Measurements from ENCODE around the gene EZR.

Gene EZR

DNA sequence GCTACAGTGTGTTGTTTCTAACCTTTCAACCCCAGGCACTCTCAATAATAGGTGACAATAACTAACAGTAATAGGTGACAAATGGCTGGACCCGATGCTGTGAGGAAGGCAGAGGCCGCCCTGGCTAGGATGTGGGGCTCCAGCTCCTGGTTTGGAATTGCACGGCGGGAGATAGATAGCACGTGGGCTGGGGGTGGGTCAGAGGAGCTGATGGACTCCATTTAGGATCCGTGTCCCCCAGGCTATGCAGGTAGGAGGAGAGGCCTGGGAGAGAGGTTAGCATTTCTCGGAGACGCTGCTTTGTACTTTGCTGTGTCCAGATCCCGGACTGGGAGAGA is 61.4 kb downstream of the EZR start:
- no peak for DNase-seq

DNA sequence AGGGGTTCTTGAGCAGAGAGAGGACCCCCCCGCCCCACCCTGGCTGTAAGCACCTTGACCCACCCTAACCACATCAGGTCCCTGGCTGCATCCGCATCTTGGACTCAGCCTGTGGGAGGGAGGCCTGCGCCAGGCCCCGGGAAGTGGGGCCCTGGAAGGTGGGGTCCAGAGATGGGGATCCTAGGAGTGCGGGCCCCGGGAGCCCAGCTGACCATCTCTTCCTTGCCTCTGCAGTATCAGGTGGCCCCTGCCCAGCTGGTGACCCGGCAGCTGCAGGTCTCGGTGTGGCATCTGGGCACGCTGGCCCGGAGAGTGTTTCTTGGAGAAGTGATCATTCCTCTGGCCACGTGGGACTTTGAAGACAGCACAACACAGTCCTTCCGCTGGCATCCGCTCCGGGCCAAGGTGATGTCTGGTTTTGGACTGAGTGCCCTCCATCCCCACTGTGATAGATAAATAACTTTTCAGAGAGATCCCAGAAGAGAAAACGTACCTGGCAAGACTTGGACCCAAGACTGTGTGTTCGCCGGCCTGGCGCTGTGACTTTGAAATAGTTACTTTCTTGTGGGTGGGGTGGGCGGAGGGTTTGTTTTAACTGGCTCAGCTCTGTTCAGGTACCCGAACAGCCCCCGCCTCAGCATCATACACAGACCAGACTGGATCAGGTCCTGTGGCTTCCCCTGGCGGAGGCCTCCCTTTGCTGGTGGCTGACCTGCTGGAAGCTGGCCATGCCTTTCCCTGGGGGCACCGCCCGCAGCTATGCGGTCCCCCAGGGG is 62.0 kb downstream of the EZR start:
- no peak for DNase-seq

DNA sequence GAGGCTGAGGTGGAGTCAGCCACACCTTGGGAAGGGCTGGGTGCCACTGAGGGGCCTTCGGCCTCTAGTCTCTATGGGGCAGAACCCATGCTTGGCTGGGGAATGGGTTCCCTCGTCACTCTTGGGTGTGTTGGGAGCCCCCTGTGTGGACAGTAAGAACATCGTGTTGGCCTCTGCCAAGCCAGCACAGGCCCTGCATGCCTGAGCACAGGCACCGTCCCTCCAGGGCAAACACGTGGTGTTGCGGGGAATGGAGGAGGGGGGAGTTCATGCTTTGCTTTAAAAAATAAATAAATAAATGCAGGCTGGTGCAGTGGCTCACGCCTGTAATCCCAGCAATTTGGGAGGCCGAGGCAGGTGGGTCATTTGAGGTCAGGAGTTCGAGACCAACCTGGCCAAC is 63.0 kb downstream of the EZR start:
- no peak for DNase-seq

DNA sequence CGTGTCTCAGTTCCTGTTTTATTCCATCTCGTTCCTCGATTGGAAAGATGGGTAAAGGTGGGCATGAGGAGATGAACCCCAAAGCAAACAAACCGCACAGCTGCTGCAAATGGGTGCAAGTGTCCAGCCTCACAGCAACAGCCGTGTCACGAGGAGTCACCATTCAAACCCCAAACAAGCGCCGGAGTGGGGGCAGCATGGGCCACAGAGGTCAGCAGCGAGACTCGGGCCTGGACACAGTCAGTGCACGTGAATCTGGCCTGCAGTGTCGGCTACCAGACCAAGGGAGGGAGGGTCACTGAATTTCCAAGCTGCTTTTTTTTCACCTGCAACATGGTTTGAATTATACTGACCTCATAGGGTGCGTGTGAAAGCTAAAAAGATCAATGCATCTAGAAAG is 63.5 kb downstream of the EZR start:
- DNase-seq = no peak

DNA sequence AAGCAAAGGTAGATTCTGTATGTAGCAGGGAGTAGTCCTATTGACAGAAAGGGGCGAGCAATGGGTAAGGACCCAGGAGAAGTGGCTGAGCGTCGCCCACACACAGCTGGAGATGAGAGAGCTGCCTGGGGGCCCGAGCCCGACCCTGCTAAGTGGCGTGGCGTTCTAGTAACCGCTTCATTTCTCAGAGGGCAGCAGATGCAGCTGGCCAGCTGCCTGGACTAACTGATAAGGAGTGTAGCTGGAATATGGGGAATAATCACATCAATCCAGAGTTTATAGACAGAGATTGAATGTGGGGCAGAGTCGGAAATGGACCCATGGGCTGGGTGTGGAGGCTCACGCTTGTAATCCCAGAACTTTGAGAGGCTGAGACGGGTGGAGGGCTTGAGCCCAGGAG is 64.4 kb downstream of the EZR start:
- DNase-seq = no peak

DNA sequence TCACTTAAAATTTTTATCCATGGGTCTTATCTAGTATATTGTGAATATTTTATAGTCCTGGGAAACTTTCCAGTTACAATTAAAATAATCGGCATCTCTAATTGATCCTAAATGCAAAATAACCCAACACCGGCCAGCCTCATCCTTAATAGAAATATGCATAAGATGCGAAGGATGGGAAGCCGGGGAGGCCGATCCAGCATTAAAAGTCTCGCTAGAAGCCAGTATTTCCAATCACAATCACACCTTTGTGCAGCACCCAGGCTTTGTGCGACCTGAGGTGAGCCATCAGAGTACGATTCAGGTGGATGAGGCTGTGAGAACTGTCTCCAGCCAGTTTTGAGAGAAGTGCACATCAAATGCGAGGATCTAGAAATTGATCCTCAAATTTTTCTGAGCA is 65.4 kb downstream of the EZR start:
- no peak for DNase-seq

DNA sequence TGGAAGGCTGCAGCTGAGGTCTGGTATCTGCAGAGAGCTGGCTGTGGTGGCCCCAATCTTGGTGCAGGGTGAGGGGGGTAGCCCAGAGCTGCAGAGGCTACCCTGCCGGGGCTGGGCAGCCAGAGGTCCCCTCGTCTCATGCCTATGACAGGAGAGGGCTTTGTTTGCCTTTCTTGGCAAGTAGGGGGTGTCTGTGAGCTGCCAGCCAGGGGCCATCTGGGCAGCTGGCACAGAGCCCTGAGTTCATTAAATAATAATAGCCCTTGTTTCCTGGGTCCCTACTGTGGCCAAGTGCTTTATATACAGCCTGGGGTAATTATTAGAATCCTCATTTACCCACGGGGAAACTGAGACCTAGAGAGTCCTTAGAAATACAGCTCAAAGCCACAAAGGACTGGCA is 66.6 kb downstream of the EZR start:
- DNase-seq = no peak

DNA sequence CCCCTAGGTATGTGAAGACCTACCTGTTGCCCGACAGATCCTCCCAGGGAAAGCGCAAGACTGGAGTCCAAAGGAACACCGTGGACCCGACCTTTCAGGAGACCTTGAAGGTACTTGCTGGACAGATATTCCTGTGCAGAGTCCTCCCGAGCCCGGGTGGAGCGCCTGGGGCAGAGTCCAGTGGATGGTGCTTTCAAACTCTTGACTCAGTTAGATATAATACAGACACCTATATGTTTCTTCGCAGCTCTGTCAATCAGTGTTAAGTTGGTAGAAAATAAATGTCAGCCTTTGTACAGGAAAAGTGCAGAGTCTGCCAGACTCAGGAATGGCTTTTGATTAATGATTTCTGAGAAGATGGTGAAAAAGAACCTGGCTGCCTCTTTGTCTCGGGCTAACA is 67.2 kb downstream of the EZR start:
- no peak for DNase-seq

DNA sequence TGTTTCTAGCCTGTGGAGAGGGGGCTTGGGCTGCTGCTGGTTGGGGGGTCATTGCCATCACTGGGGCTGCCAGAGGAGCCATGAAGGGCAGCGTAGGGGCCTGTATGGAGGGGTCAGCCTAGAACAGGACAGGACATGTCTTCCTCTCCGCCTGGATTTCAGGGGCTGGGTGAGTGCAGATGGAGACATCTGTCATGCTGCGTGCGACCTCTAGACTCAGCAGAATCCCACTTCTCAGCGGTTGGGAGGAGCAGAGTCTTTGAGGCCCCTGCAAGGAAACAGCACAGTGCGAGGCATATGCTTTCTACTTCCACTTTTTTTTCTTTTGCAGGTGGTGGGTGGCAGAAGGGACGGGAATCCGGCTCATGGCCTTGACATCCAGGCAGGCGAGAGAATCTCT is 67.9 kb downstream of the EZR start:
- no peak for DNase-seq

DNA sequence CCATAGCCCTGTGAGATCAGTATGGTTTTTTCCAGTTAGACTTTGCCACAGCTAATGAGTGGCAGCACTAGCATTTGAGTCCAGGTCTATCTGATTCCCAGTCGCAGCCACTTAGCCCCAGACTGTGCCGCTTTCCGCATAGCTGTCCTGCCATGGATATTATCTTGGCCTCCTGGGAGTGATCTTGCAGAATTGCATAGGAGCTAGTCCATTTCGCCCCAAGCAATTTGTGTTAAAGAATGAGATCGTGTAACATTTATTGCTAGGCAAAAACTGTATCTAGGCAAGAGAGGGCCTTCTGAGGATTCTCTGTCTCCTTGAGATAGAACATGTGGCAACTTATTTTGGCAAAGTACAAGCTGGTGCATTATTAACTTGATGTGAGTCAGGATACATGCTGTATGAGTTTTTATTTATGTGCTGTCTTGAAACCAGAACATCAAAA is 74.2 kb downstream of the EZR start:
- DNase-seq = no peak

DNA sequence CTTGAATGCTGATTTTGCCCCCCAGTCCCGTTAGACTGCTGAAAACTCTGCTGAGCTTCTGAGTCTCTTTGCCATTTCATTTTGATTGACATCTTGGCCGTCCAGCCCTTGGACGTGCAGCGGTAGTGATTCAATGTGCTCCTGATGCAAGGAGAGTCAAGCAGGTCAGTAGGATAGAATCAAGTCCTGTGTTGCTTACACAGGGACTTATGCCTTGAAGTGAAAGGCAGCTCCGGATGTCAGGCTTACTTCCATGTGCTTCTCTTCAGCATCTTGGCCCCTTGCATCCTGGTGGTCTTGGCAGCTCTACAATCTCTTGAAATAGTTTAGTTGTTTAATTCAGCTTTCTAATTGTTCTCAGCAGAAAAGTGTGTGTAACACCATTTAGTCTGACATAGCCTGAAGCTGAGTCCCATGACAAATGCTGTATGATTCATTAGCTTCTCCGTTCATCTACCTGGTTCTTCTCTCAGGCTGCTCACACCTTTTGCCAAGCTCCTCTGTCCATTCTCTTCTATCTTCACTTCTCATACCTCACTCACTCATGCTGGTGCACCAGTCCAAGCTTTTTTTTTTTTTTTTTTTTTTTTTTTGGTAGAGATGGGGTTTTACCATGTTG is 76.0 kb downstream of the EZR start:
- DNase-seq = no peak

DNA sequence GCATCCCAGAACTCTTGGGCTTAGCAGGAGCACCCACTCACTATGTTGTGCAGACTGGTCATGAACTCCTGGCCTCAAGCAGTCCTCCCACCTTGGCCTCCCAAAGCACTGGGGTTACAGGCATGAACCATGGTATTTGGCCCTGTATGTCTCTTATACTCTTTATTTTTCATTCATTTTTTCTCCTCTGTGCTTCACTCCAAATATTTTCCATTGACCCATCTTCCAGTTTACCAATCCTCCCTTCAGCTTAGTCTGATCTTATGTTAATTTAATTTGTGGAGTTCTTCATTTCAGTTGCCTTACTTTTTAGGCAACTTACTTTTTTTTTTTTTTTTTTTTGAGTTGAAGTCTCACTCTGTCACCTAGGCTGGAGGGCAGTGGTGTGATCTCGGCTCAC is 79.5 kb downstream of the EZR start:
- DNase-seq = no peak

DNA sequence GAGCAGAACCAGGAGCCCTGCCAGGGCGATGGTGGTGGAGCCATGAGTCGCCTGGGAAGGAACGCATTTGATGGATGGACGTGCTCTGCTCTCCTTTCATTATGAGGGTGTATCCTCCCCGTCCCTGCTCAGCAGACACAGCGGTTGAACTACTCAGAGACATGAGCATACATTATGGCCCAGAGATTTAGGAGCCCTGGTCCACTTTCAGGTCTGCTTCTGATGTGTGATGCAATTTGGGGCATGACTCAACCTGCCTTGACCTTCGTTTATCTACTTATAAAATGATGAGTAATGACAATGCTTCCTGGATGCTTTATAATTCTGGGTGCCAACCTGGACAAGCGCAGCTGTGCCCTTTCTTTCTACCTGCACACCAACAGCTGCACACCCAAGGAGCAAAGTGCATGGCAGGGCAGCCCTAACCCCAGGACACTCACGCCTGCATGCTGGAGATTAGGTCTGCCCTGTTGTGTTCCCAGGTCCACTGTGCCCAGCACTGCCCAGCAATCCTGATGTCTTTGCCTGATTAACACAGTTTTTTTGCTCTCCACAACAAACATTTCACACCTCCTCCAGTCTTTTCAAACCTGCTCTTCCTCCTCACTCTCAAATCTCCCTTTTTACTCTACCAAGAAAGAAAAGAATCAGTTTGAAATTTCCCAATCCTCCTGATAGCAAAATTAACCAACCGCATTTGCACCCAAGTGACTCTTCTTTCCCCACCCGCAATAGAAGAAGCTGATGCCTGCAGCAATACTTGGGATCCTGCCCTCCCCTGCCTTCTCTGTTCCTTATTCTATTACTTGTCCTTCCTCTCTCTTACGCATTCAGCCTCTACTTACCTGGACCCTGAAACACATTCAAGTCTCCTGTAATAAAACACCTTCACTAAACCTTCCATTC is 81.2 kb downstream of the EZR start:
- DNase-seq = no peak

DNA sequence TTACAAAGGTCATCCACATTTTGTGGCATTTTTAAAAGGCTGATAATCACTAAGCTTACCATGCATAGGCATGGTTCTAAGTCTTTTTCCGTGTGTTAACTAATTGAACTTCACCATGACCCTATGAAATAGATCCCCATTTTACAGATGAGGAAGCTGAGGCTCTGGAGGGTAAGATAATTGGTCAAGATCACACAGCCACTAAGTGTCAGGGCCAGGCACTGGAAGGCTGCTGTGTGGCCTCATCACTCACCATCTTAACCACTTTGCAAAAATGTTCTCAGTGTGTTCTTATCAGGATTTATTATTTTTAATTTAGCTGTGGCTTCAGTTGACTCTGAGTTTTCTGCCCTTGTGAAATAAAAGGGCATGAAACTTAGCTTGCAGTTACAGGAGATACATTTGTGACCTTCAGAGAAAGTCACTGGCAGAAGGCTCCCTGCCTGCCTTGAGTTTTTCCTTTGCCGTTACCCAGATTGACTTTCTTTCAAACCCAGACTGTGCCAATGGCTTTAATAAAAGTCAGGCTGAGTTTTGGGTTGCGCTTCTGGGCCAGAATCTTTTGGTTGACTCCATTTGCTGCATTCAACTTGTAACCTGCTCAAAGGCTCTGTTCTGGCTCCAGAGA is 82.0 kb downstream of the EZR start:
- no peak for DNase-seq

DNA sequence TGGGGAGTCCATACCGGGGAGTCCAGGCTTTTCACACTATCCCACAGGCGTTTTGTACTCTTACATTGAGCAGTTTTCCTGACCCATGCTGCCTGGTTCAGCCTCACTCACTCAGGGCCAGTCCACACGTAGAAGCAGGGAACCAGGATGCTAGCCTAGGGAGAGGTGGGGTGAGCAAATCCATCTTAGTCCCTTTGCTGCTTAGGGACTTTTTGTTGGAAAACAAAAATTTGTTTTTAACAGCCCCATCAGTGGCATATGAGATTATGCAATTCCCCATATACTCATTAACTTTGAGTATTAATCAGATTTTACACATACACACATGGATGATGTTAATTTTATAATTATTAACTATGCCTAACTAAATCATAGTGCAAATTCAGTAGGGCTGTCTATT is 84.2 kb downstream of the EZR start:
- DNase-seq = no peak

DNA sequence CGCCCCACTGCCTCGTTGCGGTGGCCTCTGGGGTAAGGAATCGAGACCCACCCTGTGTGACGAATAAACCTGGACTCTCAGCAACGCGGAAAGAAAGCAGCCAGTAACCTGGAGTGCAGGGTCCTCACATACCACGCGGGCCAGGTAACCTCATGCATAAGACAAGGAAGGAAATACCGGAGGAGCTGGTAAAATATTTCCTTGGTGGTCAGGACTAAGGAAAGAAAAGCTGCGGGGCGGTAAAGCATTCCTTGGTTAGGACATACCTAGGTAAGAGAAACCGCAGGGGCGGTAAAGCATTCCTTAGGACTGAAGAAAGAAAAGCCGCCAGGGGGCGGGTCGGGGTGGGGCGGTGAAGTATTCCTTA is 88.6 kb downstream of the EZR start:
- no peak for DNase-seq

DNA sequence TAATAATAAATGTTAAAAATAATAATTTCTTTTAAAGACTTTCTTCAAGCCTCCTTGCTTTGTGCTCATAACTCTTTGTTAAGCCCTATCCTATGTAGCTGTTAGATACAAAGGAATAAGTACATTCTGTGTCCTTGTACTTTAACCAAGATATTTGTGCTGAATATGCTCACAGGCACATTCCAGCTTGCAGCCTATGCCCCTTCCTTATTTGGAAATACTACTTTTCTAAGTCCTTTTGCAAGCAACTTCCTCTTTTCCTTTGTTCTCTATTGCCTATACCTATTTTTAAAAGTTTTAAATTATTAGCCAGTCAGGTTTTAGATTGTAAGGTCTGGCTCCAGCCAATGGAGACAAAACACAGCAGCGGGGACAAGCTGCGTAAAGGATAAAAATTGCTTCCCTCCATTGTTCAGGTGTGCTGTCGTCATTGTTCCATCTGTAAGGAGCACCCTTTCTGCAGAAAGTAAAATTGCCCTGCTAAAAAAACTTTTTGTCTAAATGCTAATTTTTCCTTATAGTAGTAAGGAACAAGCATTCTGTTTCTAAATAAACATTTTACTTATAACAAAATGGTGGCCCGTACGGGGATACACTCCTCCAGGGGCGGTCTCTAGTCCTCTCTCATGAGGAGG is 89.1 kb downstream of the EZR start:
- DNase-seq = peak; percentile 10

DNA sequence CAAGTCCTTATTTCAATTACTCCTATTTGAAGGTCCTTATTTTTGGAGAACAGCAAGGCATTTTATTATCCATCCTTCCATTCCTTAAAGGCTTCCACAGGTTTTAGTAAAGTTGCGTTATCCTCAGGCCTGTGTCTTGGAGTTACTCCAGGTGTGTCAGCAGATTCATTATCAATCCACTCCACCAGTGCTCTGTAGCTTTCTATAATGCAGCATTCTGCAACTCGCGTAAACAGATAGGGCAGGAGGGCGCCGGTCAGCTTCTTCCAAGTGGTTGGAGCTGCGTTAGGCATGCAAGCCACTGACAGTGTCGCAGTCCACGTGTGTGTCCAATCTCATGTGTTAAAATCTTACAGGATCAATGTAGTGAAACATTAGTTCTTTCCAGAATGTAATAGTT is 93.5 kb downstream of the EZR start:
- DNase-seq = no peak

DNA sequence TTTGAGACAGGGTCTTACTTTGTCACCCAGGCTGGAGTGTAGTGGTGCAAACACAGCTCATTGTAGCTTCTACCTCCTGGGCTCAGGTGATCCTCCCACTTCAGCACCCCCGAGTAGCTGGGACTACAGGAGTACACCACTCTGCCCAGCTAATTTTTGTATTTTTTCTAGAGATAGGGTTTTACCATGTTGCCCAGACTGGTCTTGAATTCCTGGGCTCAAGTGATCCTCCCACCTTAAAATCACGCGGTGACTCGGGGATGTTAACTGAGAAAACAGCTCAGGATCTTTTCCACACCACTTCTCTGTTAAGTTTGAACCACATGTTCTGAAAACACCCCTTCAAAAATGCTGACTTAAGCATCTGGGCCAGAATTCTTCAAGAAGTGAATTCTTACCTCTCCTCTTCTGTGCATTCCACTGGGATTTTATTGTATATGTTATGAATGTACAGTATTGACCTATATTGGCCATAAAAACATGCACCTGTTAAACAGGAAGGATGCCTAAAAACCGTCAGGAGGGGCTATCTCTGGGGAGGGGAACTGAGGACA is 96.9 kb downstream of the EZR start:
- no peak for DNase-seq

DNA sequence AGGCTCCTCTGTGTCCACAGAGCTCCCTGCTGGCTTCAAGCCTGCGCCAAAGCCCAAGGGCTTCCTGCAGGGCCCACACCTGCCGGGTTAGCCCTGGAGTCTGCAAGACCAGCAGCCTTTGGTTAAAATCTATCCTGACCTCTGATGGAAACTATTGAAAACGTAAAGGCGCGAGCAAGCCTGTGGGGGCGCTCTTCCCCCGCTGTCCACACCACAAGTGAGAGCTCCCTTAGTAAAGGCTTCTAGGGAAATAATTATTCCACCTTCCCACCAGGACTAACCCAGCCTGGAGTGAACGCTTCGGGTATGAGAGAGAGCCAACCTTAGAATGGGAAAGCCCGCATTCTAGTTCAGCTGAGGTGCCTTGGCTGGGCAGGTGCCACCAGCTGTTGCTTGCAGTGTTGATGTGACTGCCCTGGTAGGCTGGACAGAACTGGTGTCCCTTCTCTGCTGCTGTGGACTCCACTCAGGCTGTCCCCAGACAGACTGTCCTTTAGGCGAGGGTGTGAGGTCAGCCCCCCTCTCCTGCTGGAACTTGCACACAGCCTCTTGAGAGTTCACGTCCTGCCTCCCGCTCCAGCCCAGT is 100.6 kb downstream of the EZR start:
- no peak for DNase-seq

DNA sequence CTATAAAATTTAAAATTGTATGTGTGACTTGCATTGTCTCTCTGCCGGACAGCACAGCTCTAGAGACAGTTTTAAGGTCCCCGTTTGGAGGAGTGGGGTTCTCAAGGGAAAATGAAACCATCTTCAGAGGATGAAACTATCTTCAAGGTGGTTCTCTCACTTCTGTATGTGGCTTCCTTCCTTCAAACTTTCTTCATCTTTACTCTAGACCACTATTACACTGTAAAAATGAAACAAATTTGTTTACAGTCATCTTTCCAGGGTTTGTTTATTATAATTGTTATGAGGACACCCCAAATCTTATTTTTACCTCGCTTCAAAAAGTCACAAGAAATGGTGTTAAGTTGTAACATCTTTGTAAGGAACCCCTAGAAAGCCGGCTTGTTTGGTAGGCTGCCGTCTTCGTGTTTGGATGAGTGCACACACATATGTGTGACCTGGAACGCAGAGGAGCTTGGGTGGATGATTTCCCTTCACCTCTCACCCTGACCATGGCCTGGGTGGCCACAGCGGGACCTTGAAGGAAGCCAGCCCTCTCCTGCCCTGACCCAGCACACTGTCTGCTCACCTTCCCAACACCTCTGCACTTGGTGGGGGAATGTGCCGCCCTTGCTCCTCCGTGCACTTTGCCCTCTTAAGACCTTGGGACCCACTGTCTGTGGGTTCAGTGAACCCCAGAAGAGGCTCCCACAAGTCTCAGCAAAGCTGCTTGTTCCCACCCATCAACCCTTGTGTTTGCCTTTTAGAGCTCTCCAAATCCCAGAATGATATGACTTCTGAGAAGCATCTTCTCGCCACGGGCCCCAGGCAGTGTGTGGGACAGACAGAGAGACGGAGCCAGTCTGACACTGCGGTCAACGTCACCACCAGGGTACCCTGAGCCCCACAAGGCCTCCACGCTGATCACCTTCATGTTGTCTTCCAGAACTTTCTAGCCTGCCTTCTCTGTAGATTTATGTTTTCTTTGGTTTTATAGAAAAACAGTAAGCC is 101.5 kb downstream of the EZR start:
- no peak for DNase-seq
